ENCODE results near the gene ARPC4. TPM values are rescaled to one million over a fixed set of nuclear protein-coding genes. Genes with fewer than 3 reads are reported as not detected.

Gene ARPC4
- total RNA-seq, 3 donors from 2014 or later: 154 to 219 (median 212) TPM

DNA sequence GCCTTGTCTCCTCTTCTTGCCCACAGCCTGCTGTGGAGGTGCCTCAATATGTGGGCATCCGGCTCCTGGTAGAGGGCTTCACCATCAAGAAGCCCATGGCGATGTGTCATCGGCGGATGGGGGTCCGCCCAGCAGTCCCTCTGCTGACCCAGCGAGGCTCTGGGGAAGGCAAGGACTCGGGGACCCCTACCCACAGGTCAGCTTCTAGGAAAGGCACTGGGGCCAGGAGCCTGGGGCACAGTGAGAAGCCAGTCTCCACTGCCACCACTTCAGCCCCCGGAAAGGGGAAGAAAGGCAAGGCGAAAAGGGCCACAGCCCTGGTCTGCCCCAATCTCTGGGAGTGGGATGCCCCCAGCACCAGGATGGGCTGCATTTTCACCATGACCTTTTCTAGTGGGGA is 40.2 kb downstream of the ARPC4 start:
- intact Hi-C loops (cut with DNase I, micrococcal nuclease): no loop called here
- Histone ChIP-seq H3K9me3 (no peaks in the 10 kb centered on the region), H3K36me3 (ENCODE audit: low read depth) (no peaks in the 10 kb centered on the region), H3K4me3 (no peak overlapping the region), H3K4me1 (ENCODE audit: low read depth) (no peaks in the 10 kb centered on the region)
- ATAC-seq: no peak
- no peak for TF ChIP-seq CTCF (IDR thresholded peaks at IDR 0.05)
- DNase-seq: peak in 1 of 3 donors; percentile 44

GRCh38 chr3:9834520-9835380 is 41.9 kb downstream of the ARPC4 start:
- H3K9me3 ChIP-seq: no peaks in the 10 kb centered on the region
- H3K4me1 ChIP-seq (ENCODE audit: low read depth): no peaks in the 10 kb centered on the region
- no peak overlapping the region for H3K4me3 ChIP-seq
- DNase-seq: peak in 1 of 3 donors; percentile 33
- no peak for ATAC-seq
- no peaks in the 10 kb centered on the region for H3K36me3 ChIP-seq (ENCODE audit: low read depth)
- no peak for TF ChIP-seq CTCF (IDR thresholded peaks at IDR 0.05)
- intact Hi-C loops (cut with DNase I, micrococcal nuclease): no loop called here

DNA sequence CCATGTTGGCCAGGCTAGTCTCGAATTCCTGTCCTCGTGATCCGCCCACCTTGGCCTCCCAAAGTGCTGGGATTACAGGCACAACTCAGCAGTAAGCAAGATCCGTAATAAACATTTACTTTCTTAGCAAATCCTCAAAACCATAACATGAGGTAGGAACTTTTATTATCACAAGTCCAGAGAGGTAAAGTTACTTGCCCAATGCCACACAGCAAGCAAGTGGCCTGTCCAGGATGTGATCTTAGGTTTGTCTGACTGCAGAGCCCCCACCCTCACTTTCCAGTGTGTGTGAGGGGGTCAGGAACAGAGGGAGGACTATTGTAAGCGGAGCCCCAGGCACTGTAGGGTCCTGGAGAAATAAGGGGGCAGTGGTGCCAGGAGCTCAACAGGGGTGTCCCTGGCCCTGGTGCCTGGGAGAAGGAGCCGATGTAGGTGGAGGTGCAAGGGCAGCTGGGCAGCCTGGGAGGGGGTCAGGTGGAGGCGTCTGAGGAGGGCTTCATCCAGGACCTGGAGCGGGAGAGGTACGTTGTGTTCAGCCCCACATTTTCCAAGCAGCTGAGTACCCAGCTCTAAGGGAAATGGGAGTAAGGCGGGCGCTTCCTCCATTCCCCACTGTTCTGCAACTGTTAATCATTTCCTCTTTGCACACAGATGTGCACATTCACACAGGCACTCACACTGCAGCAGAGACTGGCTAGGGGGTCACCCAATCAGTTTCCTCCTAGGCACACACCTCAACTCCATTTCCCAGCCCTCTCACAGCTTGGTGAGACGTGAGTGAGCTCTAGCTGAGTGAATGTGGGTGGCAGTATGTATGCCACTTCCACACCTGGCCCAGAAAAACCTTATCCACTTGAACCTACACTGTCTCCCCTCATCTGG is 45.1 kb downstream of the ARPC4 start:
- peak in 1 of 3 donors; percentile 13 for DNase-seq
- H3K4me1 ChIP-seq (ENCODE audit: low read depth): peaks cover 7% of the 10 kb centered on the region
- no peaks in the 10 kb centered on the region for H3K36me3 ChIP-seq (ENCODE audit: low read depth)
- no peak for TF ChIP-seq CTCF (IDR thresholded peaks at IDR 0.05)
- intact Hi-C loops (cut with DNase I, micrococcal nuclease): no loop called here
- no peaks in the 10 kb centered on the region for H3K9me3 ChIP-seq
- no peak for ATAC-seq
- no peak overlapping the region for H3K4me3 ChIP-seq

DNA sequence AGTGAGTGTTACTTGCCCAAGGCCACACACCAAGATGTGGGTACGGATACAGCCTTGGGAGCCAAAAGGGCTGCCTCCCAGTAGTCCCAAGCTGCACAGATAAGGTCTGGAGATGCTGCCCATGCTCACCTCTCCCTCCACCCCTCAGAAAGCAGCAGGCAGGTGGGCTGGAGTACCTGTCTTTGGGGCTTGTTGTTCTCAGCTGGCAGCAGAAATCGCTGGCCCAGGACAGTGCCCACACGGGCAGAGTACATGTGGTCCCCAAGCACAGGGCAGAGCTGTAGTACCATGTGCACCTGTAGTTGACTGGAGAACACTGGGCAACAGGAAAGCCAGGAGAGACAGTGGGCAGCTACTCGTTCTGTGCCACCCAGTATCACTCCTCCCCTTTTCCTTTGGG is 46.0 kb downstream of the ARPC4 start:
- H3K4me3 ChIP-seq: no peak overlapping the region
- H3K36me3 ChIP-seq (ENCODE audit: low read depth): no peaks in the 10 kb centered on the region
- ATAC-seq (no peak), DNase-seq (peak in 1 of 3 donors; percentile 33)
- peaks cover 7% of the 10 kb centered on the region for H3K4me1 ChIP-seq (ENCODE audit: low read depth)
- H3K9me3 ChIP-seq: no peaks in the 10 kb centered on the region
- intact Hi-C loops (cut with DNase I, micrococcal nuclease): no loop called here
- TF ChIP-seq CTCF (IDR thresholded peaks at IDR 0.05): no peak

DNA sequence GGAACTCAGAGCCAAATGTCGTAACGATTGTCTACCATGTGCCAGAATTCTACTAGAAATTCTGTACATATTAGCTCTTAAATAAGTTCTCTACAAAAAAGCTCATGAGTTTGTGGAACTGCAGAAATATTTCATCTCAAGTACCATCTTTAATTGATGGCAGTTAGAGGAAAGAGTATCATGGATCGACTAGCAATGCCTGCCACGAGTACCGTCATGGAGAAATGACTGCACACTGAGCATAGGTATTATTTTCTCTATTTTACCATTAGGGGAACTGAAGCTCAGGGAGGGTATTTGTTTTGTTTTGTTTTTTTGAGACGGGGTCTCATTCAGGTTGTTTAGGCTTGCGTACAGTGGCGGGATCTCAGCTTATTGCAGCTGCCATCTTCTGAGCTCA is 48.1 kb downstream of the ARPC4 start:
- Histone ChIP-seq H3K36me3 (ENCODE audit: low read depth) (no peaks in the 10 kb centered on the region), H3K9me3 (no peaks in the 10 kb centered on the region), H3K4me3 (no peak overlapping the region), H3K4me1 (ENCODE audit: low read depth) (peaks cover 7% of the 10 kb centered on the region)
- ATAC-seq: no peak
- intact Hi-C loops (cut with DNase I, micrococcal nuclease): no loop called here
- no peak for DNase-seq
- TF ChIP-seq CTCF (IDR thresholded peaks at IDR 0.05): no peak

Measured in mucosa of descending colon (tissue), 3 donors.